ENCODE measurements around the gene PPM1L.

PPM1L gene

GRCh38 chr3:160748787-160749186, 7.2 kb upstream of the PPM1L start:
- peaks cover 4% of the 10 kb centered on the region; the same call in 1 of the 2 replicates for H4K20me1 ChIP-seq (ENCODE audit: control insufficient read depth, insufficient read depth, low read depth, low read length)
- peaks cover 3% of the 10 kb centered on the region; the same call in 1 of the 2 replicates for H3K27me3 ChIP-seq (ENCODE audit: control insufficient read depth, low read length)
- no peak overlapping the region for H3K27ac ChIP-seq (ENCODE audit: low read depth, low read length)
- H3K9me2 ChIP-seq (replicated peaks; ENCODE audit: control insufficient read depth, low read length) = no peaks in the 10 kb centered on the region
- H3K36me3 ChIP-seq (ENCODE audit: control insufficient read depth, low read length) = no peaks in the 10 kb centered on the region
- H3K4me2 ChIP-seq (ENCODE audit: low read length) = no peak overlapping the region
- TF ChIP-seq CTCF (IDR thresholded peaks at IDR 0.05; ENCODE audit: low read depth, low read length, poor library complexity, severe bottlenecking) = no peak
- no peak for TF ChIP-seq EZH2phosphoT487 (IDR thresholded peaks at IDR 0.05; ENCODE audit: borderline replicate concordance, low read length)
- no peak overlapping the region for H3K4me3 ChIP-seq (ENCODE audit: low read length)
- H3K79me2 ChIP-seq (ENCODE audit: control insufficient read depth, low read length) = peaks cover 7% of the 10 kb centered on the region
- no peaks in the 10 kb centered on the region for H3F3A ChIP-seq (ENCODE audit: control insufficient read depth, insufficient read depth)
- H3K9me3 ChIP-seq (ENCODE audit: control insufficient read depth, insufficient read depth, low read length) = no peaks in the 10 kb centered on the region
- peaks cover 22% of the 10 kb centered on the region for H3K4me1 ChIP-seq (ENCODE audit: control insufficient read depth, low read length)

- H4K20me1 ChIP-seq (ENCODE audit: control insufficient read depth, insufficient read depth, low read depth, low read length) = peaks cover 7% of the 10 kb centered on the region; the same call in 1 of the 2 replicates
- peak overlapping the region; percentile 78 for H3K4me2 ChIP-seq (ENCODE audit: low read length)
- H3K27ac ChIP-seq (ENCODE audit: low read depth, low read length) = peak overlapping the region; percentile 68; the same call in 1 of the 2 replicates
- no peaks in the 10 kb centered on the region for H3F3A ChIP-seq (ENCODE audit: control insufficient read depth, insufficient read depth)
- peak overlapping the region; percentile 85 for H3K4me3 ChIP-seq (ENCODE audit: low read length)
- peaks cover 42% of the 10 kb centered on the region for H3K79me2 ChIP-seq (ENCODE audit: control insufficient read depth, low read length)
- H3K36me3 ChIP-seq (ENCODE audit: control insufficient read depth, low read length) = no peaks in the 10 kb centered on the region
- H3K9me3 ChIP-seq (ENCODE audit: control insufficient read depth, insufficient read depth, low read length) = no peaks in the 10 kb centered on the region
- no peaks in the 10 kb centered on the region for H3K9me2 ChIP-seq (replicated peaks; ENCODE audit: control insufficient read depth, low read length)
- H3K27me3 ChIP-seq (ENCODE audit: control insufficient read depth, low read length) = no peaks in the 10 kb centered on the region
- no peak for TF ChIP-seq CTCF (IDR thresholded peaks at IDR 0.05; ENCODE audit: low read depth, low read length, poor library complexity, severe bottlenecking)
- peaks cover 50% of the 10 kb centered on the region for H3K4me1 ChIP-seq (ENCODE audit: control insufficient read depth, low read length)
These were observed 2.1 kb upstream of the PPM1L start for GRCh38 chr3:160753953-160754352.

GRCh38 chr3:160754371-160754854, 1.6 kb upstream of the PPM1L start:
- H3K27ac ChIP-seq (ENCODE audit: low read depth, low read length) = peak overlapping the region; percentile 68
- H3K4me2 ChIP-seq (ENCODE audit: low read length) = peak overlapping the region; percentile 78

More at GRCh38 chr3:160754371-160754854, 1.6 kb upstream of the PPM1L start:
- Histone ChIP-seq H3K27me3 (ENCODE audit: control insufficient read depth, low read length) (no peaks in the 10 kb centered on the region), H3K4me1 (ENCODE audit: control insufficient read depth, low read length) (peaks cover 50% of the 10 kb centered on the region), H3K9me2 (replicated peaks; ENCODE audit: control insufficient read depth, low read length) (no peaks in the 10 kb centered on the region), H3K4me3 (ENCODE audit: low read length) (peak overlapping the region; percentile 85), H3K9me3 (ENCODE audit: control insufficient read depth, insufficient read depth, low read length) (no peaks in the 10 kb centered on the region), H3K36me3 (ENCODE audit: control insufficient read depth, low read length) (no peaks in the 10 kb centered on the region), H4K20me1 (ENCODE audit: control insufficient read depth, insufficient read depth, low read depth, low read length) (peaks cover 7% of the 10 kb centered on the region; the same call in 1 of the 2 replicates), H3K79me2 (ENCODE audit: control insufficient read depth, low read length) (peaks cover 47% of the 10 kb centered on the region), H3F3A (ENCODE audit: control insufficient read depth, insufficient read depth) (no peaks in the 10 kb centered on the region)
- no peak for TF ChIP-seq EZH2phosphoT487 (IDR thresholded peaks at IDR 0.05; ENCODE audit: borderline replicate concordance, low read length)
- TF ChIP-seq CTCF (IDR thresholded peaks at IDR 0.05; ENCODE audit: low read depth, low read length, poor library complexity, severe bottlenecking) = no peak
